ENCODE data around the gene ATF1.

The ATF1 gene

DNA sequence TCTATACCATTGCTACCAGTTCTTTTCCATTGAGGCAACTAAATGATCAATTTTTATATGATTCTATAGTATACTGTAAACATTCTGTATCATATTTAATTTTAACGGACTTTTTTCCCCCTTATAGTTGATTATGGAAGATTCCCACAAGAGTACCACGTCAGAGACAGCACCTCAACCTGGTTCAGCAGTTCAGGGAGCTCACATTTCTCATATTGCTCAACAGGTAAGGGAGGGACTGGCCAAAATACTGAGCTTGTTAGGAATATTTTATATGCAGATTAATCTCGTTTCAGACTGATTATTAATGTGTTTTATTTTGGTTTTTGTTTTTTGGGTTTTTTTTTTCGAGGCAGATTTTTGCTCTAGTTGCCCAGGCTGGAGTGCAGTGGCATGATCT is 16.1 kb downstream of the ATF1 start:
- DNase-seq: no peak
- Histone ChIP-seq H3K36me3 (replicated peaks) (no peaks in the 10 kb centered on the region), H3K27me3 (replicated peaks) (no peaks in the 10 kb centered on the region), H3K4me3 (ENCODE audit: low read depth, low read length) (no peak overlapping the region), H3K27ac (no peak overlapping the region)
- in situ Hi-C loops (cut with HindIII; ENCODE audit: low pct_ligation_motif_present, low sequenced_read_pairs): no loop called here
- TF ChIP-seq, protein P1, sequence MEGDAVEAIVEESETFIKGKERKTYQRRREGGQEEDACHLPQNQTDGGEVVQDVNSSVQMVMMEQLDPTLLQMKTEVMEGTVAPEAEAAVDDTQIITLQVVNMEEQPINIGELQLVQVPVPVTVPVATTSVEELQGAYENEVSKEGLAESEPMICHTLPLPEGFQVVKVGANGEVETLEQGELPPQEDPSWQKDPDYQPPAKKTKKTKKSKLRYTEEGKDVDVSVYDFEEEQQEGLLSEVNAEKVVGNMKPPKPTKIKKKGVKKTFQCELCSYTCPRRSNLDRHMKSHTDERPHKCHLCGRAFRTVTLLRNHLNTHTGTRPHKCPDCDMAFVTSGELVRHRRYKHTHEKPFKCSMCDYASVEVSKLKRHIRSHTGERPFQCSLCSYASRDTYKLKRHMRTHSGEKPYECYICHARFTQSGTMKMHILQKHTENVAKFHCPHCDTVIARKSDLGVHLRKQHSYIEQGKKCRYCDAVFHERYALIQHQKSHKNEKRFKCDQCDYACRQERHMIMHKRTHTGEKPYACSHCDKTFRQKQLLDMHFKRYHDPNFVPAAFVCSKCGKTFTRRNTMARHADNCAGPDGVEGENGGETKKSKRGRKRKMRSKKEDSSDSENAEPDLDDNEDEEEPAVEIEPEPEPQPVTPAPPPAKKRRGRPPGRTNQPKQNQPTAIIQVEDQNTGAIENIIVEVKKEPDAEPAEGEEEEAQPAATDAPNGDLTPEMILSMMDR (IDR thresholded peaks at IDR 0.05; ENCODE audit: low read depth, low read length, missing control alignments): no peak

DNA sequence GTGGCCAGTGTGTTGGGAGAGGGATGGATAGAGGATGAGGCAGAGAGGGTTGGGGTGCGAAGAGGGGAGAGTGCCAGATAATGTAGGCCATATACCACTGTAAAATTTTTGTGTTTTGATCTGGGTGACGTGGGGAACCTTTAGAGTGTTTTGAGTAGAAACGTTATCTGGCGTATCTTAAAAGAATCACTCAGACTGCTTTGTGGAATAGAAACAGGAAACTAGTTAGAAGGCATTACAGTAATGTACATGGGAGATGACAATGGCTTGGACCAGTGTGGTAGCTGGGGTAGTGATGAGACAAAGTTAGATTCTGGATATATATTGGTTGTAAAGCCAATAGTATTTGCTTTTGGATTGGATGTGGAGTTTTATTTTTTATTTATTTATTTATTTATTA is 20.6 kb downstream of the ATF1 start:
- H3K27me3 ChIP-seq (replicated peaks): no peaks in the 10 kb centered on the region
- TF ChIP-seq, protein P1 (IDR thresholded peaks at IDR 0.05; ENCODE audit: low read depth, low read length, missing control alignments): no peak
- no peak for DNase-seq
- H3K36me3 ChIP-seq (replicated peaks): no peaks in the 10 kb centered on the region
- in situ Hi-C loops (cut with HindIII; ENCODE audit: low pct_ligation_motif_present, low sequenced_read_pairs): no loop called here
- H3K27ac ChIP-seq: no peak overlapping the region
- H3K4me3 ChIP-seq (ENCODE audit: low read depth, low read length): no peak overlapping the region

DNA sequence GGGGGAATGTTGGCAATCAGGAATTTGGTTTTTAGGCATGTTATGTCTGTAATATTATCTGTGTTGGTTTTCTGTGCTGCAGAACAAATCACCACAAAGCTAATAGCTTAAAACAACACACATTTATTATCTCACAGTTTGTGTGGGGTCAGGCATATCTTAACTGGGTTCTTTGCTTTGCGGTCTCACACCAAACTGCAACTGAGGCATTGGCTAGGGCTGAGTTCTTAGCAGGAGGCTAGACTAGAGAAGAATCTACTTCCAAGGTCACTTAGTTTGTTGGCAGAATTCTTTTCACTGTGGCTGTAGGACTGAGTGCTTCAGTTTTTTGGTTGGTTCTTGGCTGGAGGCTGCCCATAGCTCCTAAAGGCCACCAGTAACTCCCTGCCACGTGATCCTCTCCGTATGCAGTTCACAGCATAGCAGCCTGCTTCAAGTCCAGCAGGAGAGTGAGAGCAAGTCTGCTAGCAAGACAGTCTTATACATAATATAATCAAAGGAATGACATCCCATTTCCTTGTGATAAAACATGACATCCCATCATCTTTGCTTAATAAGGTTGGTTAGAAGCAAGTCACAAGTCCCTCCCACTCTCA is 21.6 kb downstream of the ATF1 start:
- H3K4me3 ChIP-seq (ENCODE audit: low read depth, low read length): no peak overlapping the region
- peak overlapping the region; percentile 80 for H3K27ac ChIP-seq
- peak; percentile 72 for DNase-seq
- TF ChIP-seq, protein P1 (IDR thresholded peaks at IDR 0.05; ENCODE audit: low read depth, low read length, missing control alignments): no peak
- in situ Hi-C loops (cut with HindIII; ENCODE audit: low pct_ligation_motif_present, low sequenced_read_pairs): no loop called here
- H3K27me3 ChIP-seq (replicated peaks): no peaks in the 10 kb centered on the region
- H3K36me3 ChIP-seq (replicated peaks): no peaks in the 10 kb centered on the region

DNA sequence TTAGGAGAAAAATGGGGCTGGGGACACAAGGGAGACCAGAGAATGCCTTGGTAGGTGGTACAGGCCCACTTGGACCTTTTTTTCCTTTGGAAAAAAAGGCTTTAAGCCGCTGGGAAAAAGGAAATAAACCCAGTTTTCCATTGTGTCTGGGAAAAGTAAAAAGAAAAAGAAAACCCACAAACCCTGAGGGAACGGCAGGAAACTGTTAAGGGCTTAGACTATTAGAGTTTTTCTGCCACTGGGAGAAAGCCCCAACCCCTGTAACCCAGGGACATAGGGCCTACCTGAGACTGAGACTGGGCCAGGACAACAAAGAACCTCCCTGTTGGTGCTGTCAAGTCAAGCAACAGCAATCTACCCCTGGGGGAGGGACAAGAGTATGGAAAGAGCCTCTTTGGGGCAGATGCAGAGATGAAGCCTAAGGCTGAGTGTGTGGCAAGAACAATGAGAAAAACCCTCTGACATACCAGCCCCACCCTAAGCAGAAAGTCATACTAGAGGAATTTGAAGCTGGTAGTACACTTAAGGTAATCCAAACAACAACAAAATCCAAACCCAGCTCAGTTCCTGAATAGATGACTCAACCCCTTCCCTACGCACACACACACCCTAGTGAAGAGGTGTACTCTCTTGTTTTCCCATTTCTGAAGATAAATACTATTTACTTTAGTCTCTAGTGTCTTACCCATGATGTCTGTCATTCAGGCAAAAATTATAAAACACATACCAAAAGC is 22.8 kb downstream of the ATF1 start:
- TF ChIP-seq, protein P1 (IDR thresholded peaks at IDR 0.05; ENCODE audit: low read depth, low read length, missing control alignments): no peak
- Histone ChIP-seq H3K27me3 (replicated peaks) (no peaks in the 10 kb centered on the region), H3K36me3 (replicated peaks) (no peaks in the 10 kb centered on the region), H3K27ac (peak overlapping the region; percentile 80), H3K4me3 (ENCODE audit: low read depth, low read length) (no peak overlapping the region)
- in situ Hi-C loops (cut with HindIII; ENCODE audit: low pct_ligation_motif_present, low sequenced_read_pairs): no loop called here
- DNase-seq: peak; percentile 86

DNA sequence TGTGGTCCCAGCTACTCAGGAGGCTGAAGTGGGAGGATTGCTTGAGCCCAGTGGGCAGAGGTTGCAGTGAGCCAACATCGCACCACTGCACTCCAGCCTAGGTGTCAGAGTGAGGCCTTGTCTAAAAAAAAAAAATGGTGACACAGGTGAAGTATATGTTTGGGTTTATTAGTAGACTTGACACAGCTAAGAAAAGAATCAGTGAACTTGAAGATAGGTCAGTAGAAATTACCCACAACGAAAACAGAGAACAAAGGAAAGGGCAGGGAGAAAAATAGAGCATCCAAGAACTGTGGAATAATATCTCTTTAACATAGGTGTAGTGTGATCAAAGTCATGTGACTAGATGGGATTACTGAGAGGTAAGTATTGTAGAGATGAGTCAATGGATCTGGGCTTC is 23.7 kb downstream of the ATF1 start:
- peak overlapping the region; percentile 80 for H3K27ac ChIP-seq
- in situ Hi-C loops (cut with HindIII; ENCODE audit: low pct_ligation_motif_present, low sequenced_read_pairs): no loop called here
- H3K27me3 ChIP-seq (replicated peaks): no peaks in the 10 kb centered on the region
- no peak for DNase-seq
- H3K36me3 ChIP-seq (replicated peaks): no peaks in the 10 kb centered on the region
- TF ChIP-seq, protein P1 (IDR thresholded peaks at IDR 0.05; ENCODE audit: low read depth, low read length, missing control alignments): no peak
- H3K4me3 ChIP-seq (ENCODE audit: low read depth, low read length): no peak overlapping the region
